Activated T-helper 2 cell treated with anti-CD3 and anti-CD28 coated beads, Interferon-gamma antibody, Interleukin-2, Interleukin-4, amounts not matched to agents 10 μg/mL and 5 μg/mL and 100 μg/mL, durations not matched to agents 14 hours and 24 hours and 36 hours (primary cell): ENCODE data around the gene TCFL5. TPM values are rescaled to one million over a fixed set of nuclear protein-coding genes. Genes with fewer than 3 reads are reported as not detected.
"Not testable (repeated sequence)": the region's sequence is repeated elsewhere in the genome, so short reads cannot be mapped to it uniquely, and the experiment has no call there.

Source experiments
- DNase-seq: peaks from one replicate; pipeline ENCODE4 v3.0.0; 2021; ENCODE audit warnings: low spot score
- H3K27ac Mint-ChIP-seq: one replicate; pipeline ENCODE4 v1.8.0; 2021; ENCODE audit warnings: mixed read lengths
- H3K27me3 Mint-ChIP-seq: one replicate; pipeline ENCODE4 v1.8.0; 2021; ENCODE audit warnings: low read depth, mixed read lengths
- H3K36me3 Mint-ChIP-seq: one replicate; pipeline ENCODE4 v1.8.0; 2021; ENCODE audit warnings: low read depth, mixed read lengths
- H3K4me1 Mint-ChIP-seq: one replicate; pipeline ENCODE4 v1.8.0; 2021; ENCODE audit warnings: low read depth, mixed read lengths
- H3K4me3 Mint-ChIP-seq: one replicate; pipeline ENCODE4 v1.8.0; 2021; ENCODE audit warnings: low read depth, mild to moderate bottlenecking, moderate library complexity, mixed read lengths
- H3K9me3 Mint-ChIP-seq: one replicate; pipeline ENCODE4 v1.8.0; 2021; ENCODE audit warnings: mixed read lengths
- intact Hi-C: fragments of 100-400 bp; cut with micrococcal nuclease; formaldehyde crosslinking; loops from one replicate; pipeline ENCODE4 v1.15.1; 2023
- total RNA-seq: library from RNA; stranded (reverse); gene quantifications from 2 replicates; pipeline ENCODE4 v1.2.3, GENCODE V29; 2022

Gene TCFL5
- total RNA-seq, 1 donor from 2014 or later, result 5.7 TPM

GRCh38 chr20:62852841-62853240 is 8.8 kb downstream of the TCFL5 start:
- Mint-ChIP-seq H3K4me1 (no peaks in the 10 kb centered on the region), H3K36me3 (peaks cover 16% of the 10 kb centered on the region), H3K27me3 (no peaks in the 10 kb centered on the region), H3K27ac (no peak overlapping the region), H3K4me3 (no peak overlapping the region), H3K9me3 (no peaks in the 10 kb centered on the region)
- intact Hi-C loops, result no loop called here
- DNase-seq, result no peak

DNA sequence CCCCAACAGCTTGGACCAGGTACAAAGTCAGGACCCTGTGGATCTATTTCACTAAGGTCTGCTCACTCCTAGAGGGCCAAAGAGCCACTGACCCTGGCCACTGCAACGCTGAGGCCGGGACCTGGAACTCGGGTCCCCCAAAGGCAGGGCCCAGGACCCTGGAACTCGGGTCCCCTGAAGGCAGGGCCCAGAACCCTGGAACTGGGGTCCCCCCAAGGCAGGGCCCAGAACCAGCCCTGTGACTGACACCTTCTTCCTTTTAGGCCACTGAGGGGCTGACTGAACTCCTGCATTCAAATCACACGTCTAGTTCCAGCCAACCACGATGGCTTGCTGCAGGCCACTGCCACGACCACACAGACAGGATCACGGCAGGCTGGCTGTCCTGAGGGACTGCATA is 9.4 kb downstream of the TCFL5 start:
- DNase-seq, result no peak
- no peaks in the 10 kb centered on the region for H3K9me3 Mint-ChIP-seq
- H3K4me3 Mint-ChIP-seq, result no peak overlapping the region
- no peaks in the 10 kb centered on the region for H3K27me3 Mint-ChIP-seq
- peaks cover 16% of the 10 kb centered on the region for H3K36me3 Mint-ChIP-seq
- H3K4me1 Mint-ChIP-seq, result no peaks in the 10 kb centered on the region
- H3K27ac Mint-ChIP-seq, result no peak overlapping the region
- intact Hi-C loops, result no loop called here

DNA sequence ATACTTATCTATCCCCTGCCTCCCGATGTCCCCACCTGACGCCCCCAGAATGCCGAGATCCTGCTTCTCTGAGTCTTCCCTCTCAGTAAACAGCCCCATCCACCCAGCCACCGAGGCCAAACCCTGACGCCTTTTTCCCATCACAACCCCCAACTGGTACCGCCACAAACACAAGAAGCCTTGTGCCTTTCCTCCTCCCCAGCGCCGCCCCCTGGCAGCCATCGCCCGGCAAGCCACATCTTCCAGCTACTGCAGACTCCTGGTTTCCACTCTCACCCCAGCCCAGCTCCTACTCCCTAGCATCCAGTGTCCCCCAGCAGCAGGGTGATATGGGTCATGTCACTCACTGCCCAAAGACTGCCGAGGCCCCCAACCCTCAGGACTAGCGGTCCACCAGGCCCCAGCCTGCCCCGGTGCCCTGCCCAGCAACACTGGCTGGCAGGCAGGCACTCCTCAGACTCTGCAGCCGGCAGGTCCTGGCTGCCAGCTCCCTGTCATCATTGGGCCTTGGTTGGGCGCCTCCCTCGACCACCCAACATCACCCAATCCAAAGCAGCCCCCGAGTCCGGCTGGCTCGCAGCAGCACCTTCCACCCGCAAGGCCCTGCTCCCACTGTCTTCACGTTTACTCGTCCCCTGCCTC is 11.2 kb downstream of the TCFL5 start:
- H3K4me3 Mint-ChIP-seq, result no peak overlapping the region
- H3K9me3 Mint-ChIP-seq, result no peaks in the 10 kb centered on the region
- H3K27ac Mint-ChIP-seq, result no peak overlapping the region
- peaks cover 16% of the 10 kb centered on the region for H3K36me3 Mint-ChIP-seq
- DNase-seq, result no peak
- H3K4me1 Mint-ChIP-seq, result no peaks in the 10 kb centered on the region
- intact Hi-C loops, result no loop called here
- no peaks in the 10 kb centered on the region for H3K27me3 Mint-ChIP-seq

DNA sequence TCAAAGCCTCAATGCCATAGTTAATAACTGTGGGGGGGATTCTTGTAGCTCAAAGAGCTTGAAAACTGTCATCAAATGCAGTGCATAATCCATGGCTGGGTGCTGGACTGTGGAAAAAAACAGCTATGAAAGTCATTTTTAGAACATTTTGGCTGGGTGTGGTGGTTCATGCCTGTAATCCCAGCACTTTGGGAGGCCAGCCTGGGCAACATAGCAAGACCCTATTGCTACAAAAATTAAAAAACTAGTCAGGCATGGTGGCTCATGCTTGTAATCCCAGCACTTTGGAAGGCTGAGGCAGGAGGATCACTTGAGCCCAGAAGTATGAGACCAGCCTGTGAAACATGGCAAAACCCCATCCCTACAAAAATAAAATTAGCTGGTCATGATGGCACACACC is 12.2 kb downstream of the TCFL5 start:
- no peak for DNase-seq
- Mint-ChIP-seq H3K27ac (no peak overlapping the region), H3K27me3 (no peaks in the 10 kb centered on the region), H3K4me3 (no peak overlapping the region), H3K4me1 (no peaks in the 10 kb centered on the region), H3K36me3 (peaks cover 18% of the 10 kb centered on the region), H3K9me3 (no peaks in the 10 kb centered on the region)
- intact Hi-C loops, result no loop called here

DNA sequence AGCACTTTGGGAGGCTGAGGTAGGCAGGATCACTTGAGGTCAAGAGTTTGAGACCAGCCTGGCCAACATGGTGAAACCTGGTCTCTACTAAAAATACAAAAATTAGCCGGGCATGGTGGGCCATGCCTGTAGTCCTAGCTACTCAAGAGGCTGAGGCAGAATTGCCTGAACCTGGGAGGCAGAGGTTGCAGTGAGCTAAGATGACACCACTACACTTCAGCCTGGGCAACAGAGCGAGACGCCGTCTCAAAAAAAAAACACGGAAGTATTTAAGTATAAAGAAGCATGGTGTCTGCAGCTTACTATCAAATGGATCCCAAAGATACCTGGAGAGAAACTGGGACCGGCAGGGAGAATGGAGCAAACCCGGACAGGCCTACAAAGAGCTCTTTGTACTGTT is 12.7 kb downstream of the TCFL5 start:
- H3K27ac Mint-ChIP-seq, H3K27me3 Mint-ChIP-seq, intact Hi-C loops, H3K9me3 Mint-ChIP-seq, H3K4me3 Mint-ChIP-seq, DNase-seq, H3K4me1 Mint-ChIP-seq: not testable (repeated sequence)
- H3K36me3 Mint-ChIP-seq, result peaks cover 14% of the 10 kb centered on the region

DNA sequence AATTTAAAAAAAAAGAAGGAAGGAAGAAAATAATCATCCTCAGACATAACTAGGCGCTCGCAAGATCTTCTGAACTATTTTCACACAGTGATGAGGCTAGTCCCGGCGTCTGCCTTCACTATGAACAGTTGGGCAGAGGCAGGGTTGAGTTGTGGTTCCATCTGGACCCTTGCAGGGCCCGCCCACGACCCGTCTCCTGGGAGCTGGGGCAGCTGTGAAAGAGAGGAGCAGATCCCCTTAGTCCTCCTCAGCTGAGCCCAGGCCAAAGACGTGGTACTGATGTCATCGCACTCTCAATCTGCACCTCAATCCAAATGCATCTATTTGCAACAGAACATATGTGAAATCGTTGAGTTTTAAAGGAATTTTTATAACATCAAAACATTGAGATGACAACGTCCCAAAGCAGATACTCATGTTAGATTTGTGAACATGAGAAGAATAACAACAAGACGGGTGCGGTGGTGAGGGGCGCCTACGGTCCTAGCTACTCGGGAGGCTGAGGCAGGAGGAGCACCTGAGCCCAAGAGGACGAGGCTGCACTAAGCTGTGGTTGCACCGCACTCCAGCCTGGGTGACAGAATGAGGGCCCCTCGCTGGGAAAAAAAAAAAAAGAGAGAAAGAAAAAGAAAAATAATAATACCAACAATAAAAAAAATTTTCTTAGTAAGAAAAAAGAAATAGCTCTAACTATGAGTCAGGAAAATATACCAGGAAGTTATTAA is 15.3 kb downstream of the TCFL5 start:
- intact Hi-C loops, result no loop called here
- peaks cover 10% of the 10 kb centered on the region for H3K36me3 Mint-ChIP-seq
- H3K27me3 Mint-ChIP-seq, result no peaks in the 10 kb centered on the region
- no peaks in the 10 kb centered on the region for H3K9me3 Mint-ChIP-seq
- DNase-seq, result no peak
- no peak overlapping the region for H3K27ac Mint-ChIP-seq
- H3K4me3 Mint-ChIP-seq, result no peak overlapping the region
- H3K4me1 Mint-ChIP-seq, result no peaks in the 10 kb centered on the region

DNA sequence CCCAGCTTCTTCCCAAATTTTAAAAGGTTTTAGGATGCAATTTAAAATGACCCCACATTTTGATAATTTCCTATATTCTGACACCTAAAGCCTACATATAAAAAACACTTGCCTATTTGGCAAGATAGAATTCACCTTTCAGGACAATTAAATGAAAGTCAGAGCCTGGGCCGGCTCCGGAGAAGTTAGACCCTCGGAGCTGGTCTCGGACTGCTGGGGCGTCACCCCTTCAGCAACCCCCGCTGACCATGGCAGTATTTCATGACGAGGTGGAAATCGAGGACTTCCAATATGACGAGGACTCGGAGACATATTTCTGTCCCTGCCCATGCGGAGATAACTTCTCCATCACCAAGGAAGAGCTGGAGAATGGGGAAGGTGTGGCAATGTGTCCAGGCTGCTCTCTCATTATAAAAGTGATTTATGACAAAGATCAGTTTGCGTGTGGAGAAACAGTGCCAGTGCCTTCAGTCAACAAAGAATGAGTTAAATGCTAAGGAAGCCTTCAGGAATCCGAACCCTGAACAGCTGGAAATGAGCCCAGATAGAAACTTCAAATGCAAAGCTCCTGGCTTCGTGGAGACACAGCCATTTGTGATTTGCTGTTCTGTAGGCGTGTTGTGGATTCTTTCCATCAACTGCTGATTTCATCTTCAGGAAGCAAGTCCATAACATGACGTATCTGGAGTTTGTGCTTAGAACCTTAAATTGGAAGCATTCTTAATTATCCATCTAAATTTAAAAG is 16.0 kb downstream of the TCFL5 start:
- Mint-ChIP-seq H3K4me1 (no peaks in the 10 kb centered on the region), H3K27me3 (no peaks in the 10 kb centered on the region), H3K9me3 (no peaks in the 10 kb centered on the region), H3K36me3 (peaks cover 10% of the 10 kb centered on the region), H3K4me3 (no peak overlapping the region), H3K27ac (no peak overlapping the region)
- intact Hi-C loops, result no loop called here
- no peak for DNase-seq

- H3K27me3 Mint-ChIP-seq, result no peaks in the 10 kb centered on the region
- no peak overlapping the region for H3K27ac Mint-ChIP-seq
- no peaks in the 10 kb centered on the region for H3K4me1 Mint-ChIP-seq
- H3K36me3 Mint-ChIP-seq, result peaks cover 10% of the 10 kb centered on the region
- no peak overlapping the region for H3K4me3 Mint-ChIP-seq
- no peak for DNase-seq
- intact Hi-C loops, result no loop called here
- H3K9me3 Mint-ChIP-seq, result no peaks in the 10 kb centered on the region
These were observed 17.4 kb downstream of the TCFL5 start for GRCh38 chr20:62844182-62844581.

GRCh38 chr20:62843656-62844055 is 18.0 kb downstream of the TCFL5 start:
- no peak overlapping the region for H3K27ac Mint-ChIP-seq
- intact Hi-C loops, result no loop called here

GRCh38 chr20:62841705-62842212 is 19.9 kb downstream of the TCFL5 start:
- H3K4me1 Mint-ChIP-seq, result no peaks in the 10 kb centered on the region
- H3K9me3 Mint-ChIP-seq, result no peaks in the 10 kb centered on the region
- no peak overlapping the region for H3K4me3 Mint-ChIP-seq
- H3K27ac Mint-ChIP-seq, result no peak overlapping the region
- no peak for DNase-seq
- no peaks in the 10 kb centered on the region for H3K27me3 Mint-ChIP-seq
- intact Hi-C loops, result no loop called here
- H3K36me3 Mint-ChIP-seq, result peaks cover 7% of the 10 kb centered on the region

More at GRCh38 chr20:62843656-62844055, 18.0 kb downstream of the TCFL5 start:
- Mint-ChIP-seq H3K9me3 (no peaks in the 10 kb centered on the region), H3K27me3 (no peaks in the 10 kb centered on the region), H3K4me3 (no peak overlapping the region), H3K4me1 (no peaks in the 10 kb centered on the region), H3K36me3 (peaks cover 10% of the 10 kb centered on the region)
- DNase-seq, result no peak

DNA sequence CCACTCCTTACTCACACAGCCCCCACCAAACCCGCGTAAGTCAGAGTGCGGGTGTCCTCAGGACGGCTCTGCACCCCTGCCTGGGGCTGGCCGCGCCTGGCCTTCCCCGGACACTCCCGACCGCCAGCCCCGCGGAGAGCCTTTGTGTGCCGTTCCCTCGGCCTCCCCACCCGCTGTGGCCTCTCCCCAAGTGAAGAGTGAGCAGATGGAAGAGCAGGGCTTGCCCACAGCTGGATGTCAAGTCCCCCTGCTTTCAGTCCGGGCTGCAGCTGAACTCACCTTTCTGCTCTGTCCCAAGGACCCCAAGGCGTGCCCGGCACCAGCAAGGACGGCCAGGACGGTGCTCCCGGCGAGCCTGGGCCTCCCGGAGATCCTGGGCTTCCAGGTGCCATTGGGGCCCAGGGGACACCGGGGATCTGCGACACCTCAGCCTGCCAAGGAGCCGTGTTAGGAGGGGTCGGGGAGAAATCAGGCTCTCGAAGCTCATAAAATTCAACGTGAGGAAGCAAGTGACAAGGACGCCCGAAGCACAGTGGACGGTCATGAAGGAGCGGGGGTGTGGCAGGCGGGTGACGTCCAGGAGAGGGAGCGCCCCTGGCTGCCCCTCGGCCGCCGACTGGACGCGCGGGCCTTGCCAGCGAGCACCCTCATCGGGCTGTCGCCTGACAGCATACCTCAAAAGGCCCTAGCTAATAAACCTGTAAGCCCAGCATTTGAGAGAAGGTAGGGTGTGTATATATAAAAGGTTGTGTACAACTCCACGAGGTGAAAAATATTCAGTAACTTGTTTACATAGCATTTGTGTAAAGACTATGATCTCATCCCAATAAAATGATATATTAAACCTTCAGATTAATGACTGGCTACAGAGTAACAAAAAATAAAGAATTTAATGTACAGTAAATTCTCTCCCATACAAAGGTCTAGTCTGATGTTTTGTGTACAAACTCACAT is 21.1 kb downstream of the TCFL5 start:
- no peak overlapping the region for H3K27ac Mint-ChIP-seq
- H3K36me3 Mint-ChIP-seq, result peaks cover 2% of the 10 kb centered on the region
- intact Hi-C loops, result no loop called here
- no peaks in the 10 kb centered on the region for H3K27me3 Mint-ChIP-seq
- H3K4me1 Mint-ChIP-seq, result no peaks in the 10 kb centered on the region
- H3K9me3 Mint-ChIP-seq, result no peaks in the 10 kb centered on the region
- no peak for DNase-seq
- H3K4me3 Mint-ChIP-seq, result no peak overlapping the region

- intact Hi-C loops, result no loop called here
- no peak overlapping the region for H3K4me3 Mint-ChIP-seq
- H3K27me3 Mint-ChIP-seq, result no peaks in the 10 kb centered on the region
- DNase-seq, result no peak
- no peaks in the 10 kb centered on the region for H3K9me3 Mint-ChIP-seq
- no peaks in the 10 kb centered on the region for H3K4me1 Mint-ChIP-seq
- H3K36me3 Mint-ChIP-seq, result no peaks in the 10 kb centered on the region
- no peak overlapping the region for H3K27ac Mint-ChIP-seq
These were observed 21.8 kb downstream of the TCFL5 start for GRCh38 chr20:62839816-62840215.
